ENCODE measurements around the gene NPSR1. TPM values are rescaled to one million over a fixed set of nuclear protein-coding genes. Genes with fewer than 3 reads are reported as not detected.

NPSR1 gene
- total and polyA plus RNA-seq, 8 donors = not detected

- DNase-seq = no peak
- no peak overlapping the region for H3K4me3 ChIP-seq
- no peaks in the 10 kb centered on the region for H3K27me3 ChIP-seq
- WGBS, 2 donors = 56 to 57% methylated on average over 4 of the region's 4 CpGs
- H3K4me1 ChIP-seq = no peaks in the 10 kb centered on the region
- intact Hi-C loops (cut with DNase I) = no loop called here
- no peak overlapping the region for H3K27ac ChIP-seq
- TF ChIP-seq CTCF (IDR thresholded peaks at IDR 0.05) = no peak
- no peak for FAIRE-seq
- no peaks in the 10 kb centered on the region for H3K9me3 ChIP-seq
- H3K36me3 ChIP-seq = no peaks in the 10 kb centered on the region
- no peak for ATAC-seq
These were observed 5.2 kb upstream of the NPSR1 start for GRCh38 chr7:34652809-34653208.

GRCh38 chr7:34653787-34654186 lies 4.2 kb upstream of the NPSR1 start:
- no peak for DNase-seq
- Histone ChIP-seq H3K36me3 (no peaks in the 10 kb centered on the region), H3K27me3 (no peaks in the 10 kb centered on the region), H3K9me3 (no peaks in the 10 kb centered on the region), H3K27ac (no peak overlapping the region), H3K4me3 (no peak overlapping the region), H3K4me1 (no peaks in the 10 kb centered on the region)
- no peak for ATAC-seq
- FAIRE-seq = no peak
- no peak for TF ChIP-seq CTCF (IDR thresholded peaks at IDR 0.05)
- intact Hi-C loops (cut with DNase I) = no loop called here
- 75 to 77% methylated on average over 1 of the region's 1 CpG for WGBS, 2 donors

GRCh38 chr7:34655384-34655783 lies 2.6 kb upstream of the NPSR1 start:
- Histone ChIP-seq H3K27ac (no peak overlapping the region), H3K36me3 (no peaks in the 10 kb centered on the region), H3K4me3 (no peak overlapping the region), H3K27me3 (no peaks in the 10 kb centered on the region), H3K4me1 (no peaks in the 10 kb centered on the region), H3K9me3 (no peaks in the 10 kb centered on the region)
- intact Hi-C loops (cut with DNase I) = no loop called here
- FAIRE-seq (no peak), ATAC-seq (no peak), DNase-seq (no peak)
- TF ChIP-seq CTCF (IDR thresholded peaks at IDR 0.05) = no peak
- 89 to 92% methylated on average over 1 of the region's 1 CpG for WGBS, 2 donors

- DNase-seq = no peak
These were observed 2.0 kb upstream of the NPSR1 start for GRCh38 chr7:34656041-34656440.

More at GRCh38 chr7:34656041-34656440, 2.0 kb upstream of the NPSR1 start:
- Histone ChIP-seq H3K36me3 (no peaks in the 10 kb centered on the region), H3K4me3 (no peak overlapping the region), H3K27me3 (no peaks in the 10 kb centered on the region), H3K27ac (no peak overlapping the region), H3K9me3 (no peaks in the 10 kb centered on the region), H3K4me1 (no peaks in the 10 kb centered on the region)
- ATAC-seq (no peak), FAIRE-seq (no peak)
- no peak for TF ChIP-seq CTCF (IDR thresholded peaks at IDR 0.05)
- intact Hi-C loops (cut with DNase I) = no loop called here
- 74 to 82% methylated on average over 2 of the region's 2 CpGs for WGBS, 2 donors
